ENCODE data around the gene PLEKHM3.

The PLEKHM3 gene

GRCh38 chr2:207935121-207935990 lies 90.0 kb downstream of the PLEKHM3 start:
- no peaks in the 10 kb centered on the region for H4K20me1 ChIP-seq (ENCODE audit: insufficient read depth, low read length, poor library complexity, severe bottlenecking)
- no peaks in the 10 kb centered on the region for H3K9me2 ChIP-seq (replicated peaks; ENCODE audit: low read depth, low read length)
- H3K9ac ChIP-seq (ENCODE audit: low read depth, low read length, poor library complexity, severe bottlenecking): no peak overlapping the region
- peaks cover 3% of the 10 kb centered on the region; the same call in 1 of the 2 replicates for H3K36me3 ChIP-seq (ENCODE audit: insufficient read depth, low read length)
- H3K4me1 ChIP-seq (ENCODE audit: insufficient read depth, low read length, poor library complexity, severe bottlenecking): peaks cover 14% of the 10 kb centered on the region
- no peaks in the 10 kb centered on the region for H3F3A ChIP-seq (ENCODE audit: low read depth)
- no peaks in the 10 kb centered on the region for H3K27me3 ChIP-seq (ENCODE audit: insufficient read depth, low read length, poor library complexity, severe bottlenecking)
- no peak overlapping the region for H3K4me3 ChIP-seq (ENCODE audit: low read length, poor library complexity, severe bottlenecking)
- no peaks in the 10 kb centered on the region for H3K79me2 ChIP-seq (ENCODE audit: insufficient read depth, low read length)
- no peak overlapping the region for H3K4me2 ChIP-seq (ENCODE audit: low read depth, low read length, poor library complexity, severe bottlenecking)
- no peak overlapping the region for H2AFZ ChIP-seq (ENCODE audit: low read length)
- H3K9me3 ChIP-seq (ENCODE audit: insufficient read depth, low read depth, low read length): no peaks in the 10 kb centered on the region
- TF ChIP-seq EZH2phosphoT487 (IDR thresholded peaks at IDR 0.05; ENCODE audit: borderline replicate concordance) (no peak), CTCF (conservative IDR thresholded peaks at IDR 0.05; ENCODE audit: low read length) (no peak)

- H3F3A ChIP-seq (ENCODE audit: low read depth): no peaks in the 10 kb centered on the region
- no peaks in the 10 kb centered on the region for H3K79me2 ChIP-seq (ENCODE audit: insufficient read depth, low read length)
- peaks cover 8% of the 10 kb centered on the region; the same call in 1 of the 2 replicates for H3K36me3 ChIP-seq (ENCODE audit: insufficient read depth, low read length)
- peaks cover 14% of the 10 kb centered on the region for H3K4me1 ChIP-seq (ENCODE audit: insufficient read depth, low read length, poor library complexity, severe bottlenecking)
- H4K20me1 ChIP-seq (ENCODE audit: insufficient read depth, low read length, poor library complexity, severe bottlenecking): no peaks in the 10 kb centered on the region
- H3K27me3 ChIP-seq (ENCODE audit: insufficient read depth, low read length, poor library complexity, severe bottlenecking): no peaks in the 10 kb centered on the region
- no peaks in the 10 kb centered on the region for H3K9me2 ChIP-seq (replicated peaks; ENCODE audit: low read depth, low read length)
- H3K4me3 ChIP-seq (ENCODE audit: low read length, poor library complexity, severe bottlenecking): no peak overlapping the region
- H2AFZ ChIP-seq (ENCODE audit: low read length): no peak overlapping the region
- H3K4me2 ChIP-seq (ENCODE audit: low read depth, low read length, poor library complexity, severe bottlenecking): no peak overlapping the region
- no peaks in the 10 kb centered on the region for H3K9me3 ChIP-seq (ENCODE audit: insufficient read depth, low read depth, low read length)
- no peak overlapping the region for H3K9ac ChIP-seq (ENCODE audit: low read depth, low read length, poor library complexity, severe bottlenecking)
- no peak for TF ChIP-seq CTCF (conservative IDR thresholded peaks at IDR 0.05; ENCODE audit: low read length)
Measured at GRCh38 chr2:207934720-207935119, 90.6 kb downstream of the PLEKHM3 start.

DNA sequence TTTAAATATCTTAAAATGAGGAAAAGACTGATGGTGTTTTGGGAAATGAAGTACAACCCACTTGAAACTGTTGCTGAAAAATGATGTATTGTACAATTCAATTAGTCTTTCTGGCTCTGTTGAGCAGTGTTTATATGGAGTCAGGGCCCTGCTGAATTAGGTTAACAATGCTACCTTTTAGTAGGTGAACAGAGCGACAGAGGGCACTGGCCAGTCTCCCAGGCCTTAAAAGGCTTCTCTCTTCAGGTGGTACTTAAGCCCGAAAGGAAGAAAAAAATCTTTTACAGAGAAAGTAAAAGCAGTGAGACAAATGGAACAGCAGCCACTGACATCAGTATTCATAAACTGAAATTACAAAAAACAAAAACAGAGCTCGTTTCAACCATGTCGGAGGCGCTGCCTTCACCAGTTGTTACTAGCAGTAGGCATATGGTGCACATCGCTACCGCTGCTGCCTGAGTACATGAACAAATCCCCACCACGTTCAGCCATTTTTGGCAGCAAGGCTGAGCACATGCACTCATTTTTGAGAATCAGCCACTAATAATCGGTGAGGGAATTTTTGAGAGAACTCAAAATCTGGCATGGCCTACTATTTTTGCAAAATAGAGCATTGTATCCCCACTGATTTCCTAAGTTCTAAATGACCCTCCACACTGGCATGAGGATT lies 91.8 kb downstream of the PLEKHM3 start:
- Histone ChIP-seq H3K4me3 (ENCODE audit: low read length, poor library complexity, severe bottlenecking) (no peak overlapping the region), H3K27me3 (ENCODE audit: insufficient read depth, low read length, poor library complexity, severe bottlenecking) (no peaks in the 10 kb centered on the region), H3K9ac (ENCODE audit: low read depth, low read length, poor library complexity, severe bottlenecking) (no peak overlapping the region), H3K4me2 (ENCODE audit: low read depth, low read length, poor library complexity, severe bottlenecking) (no peak overlapping the region), H3K9me2 (replicated peaks; ENCODE audit: low read depth, low read length) (no peaks in the 10 kb centered on the region), H3K79me2 (ENCODE audit: insufficient read depth, low read length) (no peaks in the 10 kb centered on the region), H4K20me1 (ENCODE audit: insufficient read depth, low read length, poor library complexity, severe bottlenecking) (no peaks in the 10 kb centered on the region), H3F3A (ENCODE audit: low read depth) (no peaks in the 10 kb centered on the region), H2AFZ (ENCODE audit: low read length) (no peak overlapping the region), H3K4me1 (ENCODE audit: insufficient read depth, low read length, poor library complexity, severe bottlenecking) (peaks cover 14% of the 10 kb centered on the region), H3K9me3 (ENCODE audit: insufficient read depth, low read depth, low read length) (no peaks in the 10 kb centered on the region), H3K36me3 (ENCODE audit: insufficient read depth, low read length) (peaks cover 9% of the 10 kb centered on the region; the same call in 1 of the 2 replicates)
- no peak for TF ChIP-seq CTCF (conservative IDR thresholded peaks at IDR 0.05; ENCODE audit: low read length)
- no peak for TF ChIP-seq EZH2phosphoT487 (IDR thresholded peaks at IDR 0.05; ENCODE audit: borderline replicate concordance)
